T-helper 2 cell treated with Interferon-gamma antibody and Interleukin-4, amounts not matched to agents 5 μg/mL and 100 μg/mL, for 36 hours (primary cell): ENCODE measurements around the gene ODF2.
A peak's percentile ranks its signal among the peaks of the same experiment; 100 is the strongest.
"Not testable (repeated sequence)": the region's sequence is repeated elsewhere in the genome, so short reads cannot be mapped to it uniquely, and the experiment has no call there.

Experiments
- DNase-seq: peaks from one replicate; pipeline ENCODE4 v3.0.0; 2021; ENCODE audit warnings: low spot score
- H3K27ac Mint-ChIP-seq: one replicate; pipeline ENCODE4 v1.8.0; 2021; ENCODE audit warnings: mild to moderate bottlenecking, mixed read lengths
- H3K27me3 Mint-ChIP-seq: one replicate; pipeline ENCODE4 v1.8.0; 2021; ENCODE audit warnings: low read depth, mixed read lengths
- H3K36me3 Mint-ChIP-seq: one replicate; pipeline ENCODE4 v1.8.0; 2021; ENCODE audit warnings: low read depth, mixed read lengths
- H3K4me1 Mint-ChIP-seq: one replicate; pipeline ENCODE4 v1.8.0; 2021; ENCODE audit warnings: low read depth, mixed read lengths
- H3K4me3 Mint-ChIP-seq: one replicate; pipeline ENCODE4 v1.8.0; 2022; ENCODE audit warnings: mild to moderate bottlenecking, moderate library complexity, mixed read lengths
- H3K9me3 Mint-ChIP-seq: one replicate; pipeline ENCODE4 v1.8.0; 2021; ENCODE audit warnings: mixed read lengths

ODF2 gene

DNA sequence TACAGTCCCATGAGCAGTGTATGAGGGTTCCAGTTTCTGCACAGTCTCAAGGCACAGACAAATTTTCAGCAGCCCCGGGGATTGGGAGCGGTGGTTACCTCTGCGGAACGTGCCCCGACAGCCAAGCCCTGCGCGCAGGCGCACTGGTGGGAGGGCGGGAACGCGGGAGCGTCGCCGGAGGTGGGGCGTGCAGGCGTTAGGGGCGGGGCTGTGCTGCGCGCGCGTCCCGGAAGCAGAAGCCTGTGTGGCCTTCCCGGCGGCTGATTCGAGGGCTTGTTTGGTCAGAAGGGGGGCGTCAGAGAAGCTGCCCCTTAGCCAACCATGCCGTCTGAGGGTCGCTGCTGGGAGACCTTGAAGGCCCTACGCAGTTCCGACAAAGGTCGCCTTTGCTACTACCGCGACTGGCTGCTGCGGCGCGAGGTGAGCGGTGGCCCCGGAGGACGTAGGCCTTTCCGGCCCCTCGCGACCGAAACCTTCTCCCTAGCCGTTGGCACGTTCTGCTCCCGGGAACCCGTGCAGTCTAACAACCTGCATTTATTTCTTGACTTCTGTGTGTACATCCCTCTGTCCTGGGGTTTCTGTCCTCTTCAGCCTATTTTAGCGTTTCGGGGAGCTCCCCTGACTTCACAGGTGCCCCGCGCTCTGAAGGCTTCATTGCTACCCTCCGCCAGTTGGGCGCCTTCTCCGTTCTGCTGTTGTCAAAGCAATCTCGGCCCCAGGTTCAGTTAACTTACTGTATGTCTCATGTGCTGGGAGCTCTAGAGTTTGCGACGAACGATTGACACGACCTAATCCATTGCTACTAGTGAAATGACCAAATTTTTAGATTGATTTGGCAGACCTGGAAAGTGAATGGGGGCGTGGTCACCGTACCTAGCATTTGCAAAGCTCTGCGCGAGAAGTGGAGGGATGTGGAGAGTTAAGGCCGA is 48.9 kb downstream of the ODF2 start, which contains the start of gene GLE1:
Gene GLE1 (plus strand): TSS at position 235 of the 929 bp plus-strand sequence. CDS start 87 bp downstream, at position 322.
- no peaks in the 10 kb centered on the region for H3K27me3 Mint-ChIP-seq
- H3K4me1 Mint-ChIP-seq, result peaks cover 13% of the 10 kb centered on the region
- H3K36me3 Mint-ChIP-seq, result peaks cover 27% of the 10 kb centered on the region
- H3K4me3 Mint-ChIP-seq, result peak within 1 kb of the TSS; percentile 99
- peak within 1 kb of the TSS; percentile 99 for H3K27ac Mint-ChIP-seq
- DNase-seq, result peak; percentile 96
- no peaks in the 10 kb centered on the region for H3K9me3 Mint-ChIP-seq

DNA sequence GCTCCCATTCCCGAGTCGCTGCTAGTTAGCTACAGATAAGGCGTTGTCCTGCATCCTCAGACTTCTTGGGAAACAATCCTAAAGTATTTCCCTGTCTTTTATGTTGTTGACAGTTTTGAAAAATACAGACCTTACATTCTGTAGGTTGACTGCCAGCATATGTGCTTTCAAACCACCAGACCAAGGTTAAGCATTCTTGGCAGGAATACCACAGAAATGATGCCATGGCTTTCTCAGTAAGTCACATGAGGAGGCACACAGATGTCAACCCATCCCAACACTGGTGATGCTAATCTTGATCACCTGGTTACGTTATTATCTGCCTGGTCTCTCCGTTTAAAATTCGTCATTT is 49.6 kb downstream of the ODF2 start:
- Mint-ChIP-seq H3K27me3 (no peaks in the 10 kb centered on the region), H3K36me3 (peaks cover 24% of the 10 kb centered on the region), H3K27ac (peak overlapping the region; percentile 99), H3K4me3 (peak overlapping the region; percentile 99), H3K9me3 (no peaks in the 10 kb centered on the region), H3K4me1 (peaks cover 13% of the 10 kb centered on the region)
- no peak for DNase-seq

DNA sequence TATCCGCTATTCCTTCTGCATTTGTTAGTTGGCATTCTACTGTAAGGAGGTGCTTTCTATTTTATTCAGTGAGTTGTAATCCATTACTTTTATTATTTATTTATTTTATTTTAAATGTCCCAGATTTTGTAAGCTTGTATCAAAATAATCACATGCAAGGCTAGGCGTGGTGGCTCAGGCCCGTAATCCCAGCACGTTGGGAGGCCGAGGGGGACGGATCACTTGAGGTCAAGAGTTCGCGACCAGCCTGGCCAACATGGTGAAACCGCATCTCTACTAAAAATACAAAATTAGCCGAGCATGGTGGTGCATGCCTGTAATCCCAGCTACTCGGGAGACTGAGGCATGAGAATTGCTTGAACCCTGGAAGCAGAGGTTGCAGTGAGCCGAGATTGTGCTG is 50.1 kb downstream of the ODF2 start:
- not testable (repeated sequence) for DNase-seq, H3K27me3 Mint-ChIP-seq, H3K9me3 Mint-ChIP-seq
- peaks cover 13% of the 10 kb centered on the region for H3K4me1 Mint-ChIP-seq
- peak overlapping the region; percentile 50 for H3K27ac Mint-ChIP-seq
- H3K4me3 Mint-ChIP-seq, result peak overlapping the region; percentile 99
- H3K36me3 Mint-ChIP-seq, result peaks cover 19% of the 10 kb centered on the region

DNA sequence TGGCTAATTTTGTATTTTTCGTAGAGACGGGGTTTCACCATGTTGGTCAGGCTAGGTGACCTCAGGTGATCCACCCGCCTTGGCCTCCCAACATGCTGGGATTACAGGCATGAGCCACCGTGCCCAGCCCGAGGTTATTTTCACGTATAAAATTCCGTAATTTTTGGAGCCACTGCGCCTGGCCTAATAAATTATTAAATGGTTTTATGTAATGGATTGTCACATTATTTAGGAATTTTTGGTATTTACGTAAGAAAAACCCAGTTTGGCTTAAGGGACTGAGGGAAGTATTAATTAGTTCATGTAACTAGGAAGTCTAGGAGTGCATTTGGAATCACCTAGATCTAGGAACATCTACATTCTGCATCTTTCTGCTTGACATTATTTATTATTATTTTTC is 57.0 kb downstream of the ODF2 start:
- Mint-ChIP-seq H3K27ac (no peak overlapping the region), H3K4me1 (peaks cover 14% of the 10 kb centered on the region), H3K4me3 (no peak overlapping the region), H3K36me3 (peaks cover 46% of the 10 kb centered on the region), H3K27me3 (no peaks in the 10 kb centered on the region), H3K9me3 (no peaks in the 10 kb centered on the region)
- DNase-seq, result no peak

DNA sequence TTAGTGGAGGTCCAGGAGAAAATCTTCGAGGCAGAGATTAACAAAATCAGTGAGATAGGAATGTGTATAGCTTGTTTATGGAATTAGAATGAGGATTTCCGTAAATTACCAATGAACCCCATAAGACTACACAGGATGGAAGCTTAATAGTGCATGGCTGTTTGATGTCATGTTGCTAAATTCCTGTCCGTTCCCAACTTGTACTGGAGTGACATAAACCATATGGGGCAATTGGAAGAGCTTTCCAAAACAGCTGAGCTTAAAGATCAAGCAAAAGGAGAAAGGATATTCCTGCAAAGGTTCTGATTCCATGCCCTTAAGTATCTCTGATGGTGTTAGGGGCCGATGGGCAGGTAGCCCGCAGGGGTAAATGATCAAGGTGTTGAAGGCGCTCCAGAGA is 66.2 kb downstream of the ODF2 start:
- DNase-seq, result no peak
- no peak overlapping the region for H3K4me3 Mint-ChIP-seq
- H3K9me3 Mint-ChIP-seq, result no peaks in the 10 kb centered on the region
- H3K27ac Mint-ChIP-seq, result no peak overlapping the region
- H3K4me1 Mint-ChIP-seq, result peaks cover 5% of the 10 kb centered on the region
- H3K36me3 Mint-ChIP-seq, result peaks cover 43% of the 10 kb centered on the region
- no peaks in the 10 kb centered on the region for H3K27me3 Mint-ChIP-seq

DNA sequence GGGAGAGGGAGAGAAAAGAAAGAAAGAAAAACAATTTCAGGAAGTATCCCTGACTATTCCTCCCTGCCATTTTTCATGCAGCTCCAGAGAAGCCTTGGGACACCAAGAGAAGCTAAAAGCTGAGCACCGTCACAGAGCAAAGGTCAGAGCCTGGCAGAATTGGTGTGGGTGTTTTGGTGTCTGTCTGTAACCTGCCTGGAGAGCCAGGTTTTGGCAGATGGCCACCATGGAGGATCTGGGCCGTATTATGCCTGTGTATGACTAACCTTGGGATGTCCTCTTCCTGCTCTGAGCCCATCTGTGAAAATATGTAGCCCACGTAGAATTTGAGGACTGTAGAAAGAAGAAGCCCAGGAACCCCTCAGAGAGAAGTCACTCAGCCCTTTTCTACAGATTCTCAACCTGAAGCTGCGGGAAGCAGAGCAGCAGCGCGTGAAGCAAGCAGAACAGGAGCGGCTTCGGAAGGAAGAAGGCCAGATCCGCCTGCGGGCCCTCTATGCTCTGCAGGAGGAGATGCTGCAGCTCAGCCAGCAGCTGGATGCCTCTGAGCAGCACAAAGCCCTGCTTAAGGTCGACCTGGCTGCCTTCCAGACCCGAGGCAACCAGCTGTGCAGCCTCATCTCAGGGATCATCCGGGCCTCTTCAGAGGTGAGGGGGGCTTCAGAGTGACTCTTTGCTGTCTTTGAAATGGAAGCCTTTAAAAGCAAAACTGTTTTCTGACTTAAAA is 67.6 kb downstream of the ODF2 start:
- H3K27me3 Mint-ChIP-seq, result no peaks in the 10 kb centered on the region
- peaks cover 37% of the 10 kb centered on the region for H3K36me3 Mint-ChIP-seq
- no peak for DNase-seq
- no peaks in the 10 kb centered on the region for H3K9me3 Mint-ChIP-seq
- no peak overlapping the region for H3K4me3 Mint-ChIP-seq
- H3K4me1 Mint-ChIP-seq, result peaks cover 2% of the 10 kb centered on the region
- no peak overlapping the region for H3K27ac Mint-ChIP-seq

DNA sequence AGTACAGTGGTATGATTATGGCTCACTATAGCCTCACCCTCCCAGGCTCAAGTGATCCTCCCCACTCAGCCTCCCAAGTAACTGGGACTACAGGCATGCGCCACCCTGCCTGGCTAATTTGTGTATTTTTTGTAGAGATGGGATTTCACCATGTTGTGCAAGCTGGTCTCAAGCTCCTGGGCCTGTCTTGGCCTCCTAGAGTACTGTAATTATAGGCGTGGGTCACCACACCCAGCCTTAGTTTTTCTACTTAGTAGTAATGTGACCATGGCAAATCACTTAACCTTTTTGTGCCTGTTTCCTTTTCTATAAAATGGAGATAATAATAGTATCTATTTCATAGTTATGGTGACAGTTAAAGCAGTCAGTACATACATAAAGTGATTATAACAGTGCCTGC is 70.9 kb downstream of the ODF2 start:
- Mint-ChIP-seq H3K27me3 (no peaks in the 10 kb centered on the region), H3K36me3 (peaks cover 38% of the 10 kb centered on the region), H3K27ac (no peak overlapping the region), H3K4me3 (no peak overlapping the region), H3K4me1 (peaks cover 2% of the 10 kb centered on the region), H3K9me3 (no peaks in the 10 kb centered on the region)
- DNase-seq, result no peak

DNA sequence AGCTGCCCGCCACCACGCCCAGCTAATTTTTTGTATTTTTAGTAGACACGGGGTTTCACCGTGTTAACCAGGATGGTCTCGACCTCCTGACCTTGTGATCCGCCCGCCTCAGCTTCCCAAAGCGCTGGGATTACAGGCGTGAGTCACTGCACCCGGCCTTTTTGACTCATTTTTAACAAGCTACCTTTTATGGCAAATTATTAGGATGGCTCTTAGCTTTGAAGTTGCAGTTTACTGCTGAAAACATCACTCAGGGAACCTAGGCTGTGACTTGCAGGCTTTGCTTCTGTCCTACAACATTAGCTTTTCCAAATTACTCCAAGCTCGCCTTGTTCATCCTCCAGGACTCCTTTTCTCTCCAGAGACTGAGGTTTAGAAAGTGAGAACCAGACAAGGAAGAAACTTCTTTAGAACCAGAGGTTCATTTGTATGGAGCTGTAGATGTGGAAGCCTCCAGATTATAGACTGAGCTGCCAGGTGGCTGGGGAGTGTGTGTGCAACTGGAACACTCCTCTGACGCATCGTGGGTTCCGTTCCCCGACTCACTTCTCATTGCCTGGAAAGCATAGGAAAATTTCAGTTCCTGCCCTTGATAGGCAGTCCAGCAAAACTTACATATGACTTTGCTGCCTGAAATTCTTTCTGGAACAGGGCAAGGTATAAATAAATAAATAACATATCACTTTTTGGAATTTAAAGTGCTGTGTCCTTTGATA is 72.8 kb downstream of the ODF2 start:
- no peak overlapping the region for H3K4me3 Mint-ChIP-seq
- H3K9me3 Mint-ChIP-seq, result no peaks in the 10 kb centered on the region
- DNase-seq, result no peak
- H3K4me1 Mint-ChIP-seq, result no peaks in the 10 kb centered on the region
- no peaks in the 10 kb centered on the region for H3K27me3 Mint-ChIP-seq
- peaks cover 41% of the 10 kb centered on the region for H3K36me3 Mint-ChIP-seq
- no peak overlapping the region for H3K27ac Mint-ChIP-seq

DNA sequence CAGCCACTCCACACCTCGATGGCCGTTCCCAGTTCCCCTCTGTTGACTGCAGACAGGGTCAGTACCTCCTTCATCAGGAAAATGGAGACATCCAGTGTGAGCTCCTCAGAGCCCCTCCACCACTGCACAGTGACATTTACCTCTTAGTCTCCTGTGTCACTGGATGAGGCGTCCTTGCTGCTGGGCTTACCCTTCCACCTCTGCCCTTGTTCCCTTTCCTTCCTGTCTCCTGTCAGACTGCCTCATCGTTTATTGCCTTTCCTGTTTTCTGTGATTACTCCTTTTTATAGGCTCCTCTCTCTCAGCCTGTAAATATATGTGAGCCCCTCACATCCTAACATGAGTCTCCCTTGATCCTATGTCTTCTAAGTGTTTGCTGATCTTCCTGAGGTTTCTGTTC is 73.4 kb downstream of the ODF2 start:
- no peaks in the 10 kb centered on the region for H3K27me3 Mint-ChIP-seq
- no peak overlapping the region for H3K27ac Mint-ChIP-seq

DNA sequence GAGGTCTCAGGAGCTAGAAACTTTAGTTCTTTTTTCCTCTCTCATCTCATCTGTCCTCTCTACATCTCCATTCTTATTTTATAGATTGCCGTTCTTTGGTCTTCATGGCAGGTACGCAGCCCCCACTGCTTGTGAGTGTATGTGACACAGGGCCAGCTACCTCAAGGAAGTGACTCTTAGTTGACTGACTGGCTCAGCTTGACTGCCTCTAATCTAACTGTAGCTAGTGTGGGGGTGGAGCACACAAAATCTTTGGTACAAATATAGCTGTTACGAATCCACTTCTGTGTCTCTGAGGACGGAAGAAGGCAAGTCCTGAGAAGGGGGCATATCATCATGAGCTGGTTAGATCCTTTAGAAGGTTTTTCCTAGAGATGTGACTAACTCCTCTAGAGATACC is 76.8 kb downstream of the ODF2 start:
- Mint-ChIP-seq H3K9me3 (no peaks in the 10 kb centered on the region), H3K4me3 (no peak overlapping the region), H3K4me1 (no peaks in the 10 kb centered on the region), H3K36me3 (peaks cover 45% of the 10 kb centered on the region), H3K27ac (no peak overlapping the region), H3K27me3 (no peaks in the 10 kb centered on the region)
- no peak for DNase-seq

More for the DNA sequence above, 73.4 kb downstream of the ODF2 start:
- H3K36me3 Mint-ChIP-seq, result peaks cover 46% of the 10 kb centered on the region
- H3K4me1 Mint-ChIP-seq, result no peaks in the 10 kb centered on the region
- no peak overlapping the region for H3K4me3 Mint-ChIP-seq
- no peaks in the 10 kb centered on the region for H3K9me3 Mint-ChIP-seq
- no peak for DNase-seq

DNA sequence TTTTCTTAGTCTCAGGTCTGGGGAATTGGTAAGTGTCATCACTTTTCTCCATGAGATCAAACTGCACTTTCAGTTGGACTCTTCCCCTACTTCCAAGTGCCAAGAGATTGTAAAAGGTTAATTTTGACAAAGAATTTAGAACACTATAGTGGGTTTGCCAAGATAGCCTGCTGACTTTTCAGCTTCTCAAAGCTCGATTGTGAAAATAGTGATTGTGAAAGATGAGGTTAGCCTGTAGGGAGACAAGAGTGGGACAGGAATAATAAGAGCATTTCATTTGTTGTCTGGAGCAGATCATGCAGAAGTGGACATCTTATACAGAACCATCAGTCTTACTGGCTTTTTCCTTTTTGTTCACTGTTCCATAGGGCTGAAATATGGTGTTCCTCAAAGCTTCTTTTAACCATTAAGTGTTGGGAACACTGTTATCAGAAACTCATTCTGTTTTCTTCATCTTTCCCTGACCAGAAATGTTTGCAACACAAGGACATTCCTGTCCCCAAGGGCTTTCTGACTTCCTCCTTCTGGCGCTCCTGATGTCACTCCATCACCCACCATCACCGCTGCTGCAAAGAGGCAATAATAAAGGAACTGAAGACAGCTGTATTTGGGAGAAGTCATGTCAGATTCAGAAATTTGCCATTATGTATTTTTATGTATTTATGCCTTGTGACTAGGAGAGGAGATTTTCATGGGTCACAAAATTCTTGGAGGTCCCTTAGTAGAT is 85.0 kb downstream of the ODF2 start:
- Mint-ChIP-seq H3K4me1 (peaks cover 1% of the 10 kb centered on the region), H3K4me3 (no peak overlapping the region), H3K9me3 (no peaks in the 10 kb centered on the region), H3K27ac (no peak overlapping the region), H3K27me3 (no peaks in the 10 kb centered on the region), H3K36me3 (peaks cover 44% of the 10 kb centered on the region)
- no peak for DNase-seq

DNA sequence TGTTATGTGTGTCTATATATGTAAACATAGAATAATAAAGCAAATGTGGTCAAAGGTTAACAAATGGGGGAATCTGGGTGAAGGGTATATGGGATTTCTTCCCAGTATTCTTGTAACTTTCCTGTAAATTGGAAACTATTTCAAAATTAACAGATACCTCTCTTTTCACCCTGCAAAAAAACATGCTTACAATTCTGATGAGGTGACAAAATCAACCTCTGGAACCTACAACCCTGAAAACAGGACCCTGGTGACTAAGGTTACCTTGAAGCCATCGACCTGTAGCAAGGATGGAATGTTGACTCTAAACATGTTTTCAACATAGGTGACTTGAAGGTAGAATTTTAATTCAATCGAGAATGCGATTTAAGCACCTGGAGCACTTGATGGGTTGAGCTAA is 90.7 kb downstream of the ODF2 start:
- no peaks in the 10 kb centered on the region for H3K27me3 Mint-ChIP-seq
- H3K4me3 Mint-ChIP-seq, result no peak overlapping the region
- no peak overlapping the region for H3K27ac Mint-ChIP-seq
- H3K4me1 Mint-ChIP-seq, result peaks cover 22% of the 10 kb centered on the region
- peaks cover 8% of the 10 kb centered on the region for H3K36me3 Mint-ChIP-seq
- no peak for DNase-seq
- no peaks in the 10 kb centered on the region for H3K9me3 Mint-ChIP-seq

DNA sequence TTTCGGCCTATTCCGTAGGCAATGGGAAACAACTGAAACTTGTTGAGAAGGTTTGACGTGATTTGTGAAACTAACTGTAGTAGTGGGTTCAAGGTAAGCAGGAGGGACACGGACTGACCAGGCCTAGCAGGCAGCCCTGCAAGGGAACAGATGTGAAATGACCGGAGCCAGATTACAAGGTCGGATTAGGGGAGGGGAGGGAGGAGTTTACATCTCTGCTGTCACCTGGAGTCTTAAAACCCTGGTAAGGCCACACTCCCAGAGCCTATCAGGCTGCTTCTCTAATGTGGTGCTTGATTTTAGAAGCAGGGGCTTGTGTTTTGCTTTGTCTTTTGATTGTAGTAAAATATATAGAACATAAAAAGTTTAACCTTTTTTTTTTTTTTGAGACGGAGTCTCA is 93.1 kb downstream of the ODF2 start:
- Mint-ChIP-seq H3K27me3 (no peaks in the 10 kb centered on the region), H3K27ac (peak overlapping the region; percentile 18), H3K36me3 (no peaks in the 10 kb centered on the region), H3K9me3 (no peaks in the 10 kb centered on the region), H3K4me1 (peaks cover 27% of the 10 kb centered on the region), H3K4me3 (no peak overlapping the region)
- no peak for DNase-seq
